Measurements from ENCODE around the gene MGLL. TPM values are rescaled to one million over a fixed set of nuclear protein-coding genes. Genes with fewer than 3 reads are reported as not detected.

Gene MGLL
- total RNA-seq, 1 donor from 2014 or later, result 0.97 TPM

GRCh38 chr3:127762787-127763105 lies 59.6 kb downstream of the MGLL start:
- Mint-ChIP-seq H3K4me1 (ENCODE audit: unreplicated experiment) (peaks cover 2% of the 10 kb centered on the region), H3K27me3 (ENCODE audit: unreplicated experiment) (peaks cover 2% of the 10 kb centered on the region), H3K4me3 (ENCODE audit: unreplicated experiment) (no peak overlapping the region), H3K27ac (ENCODE audit: unreplicated experiment) (no peak overlapping the region), H3K9me3 (ENCODE audit: unreplicated experiment) (no peaks in the 10 kb centered on the region), H3K36me3 (ENCODE audit: low read depth, unreplicated experiment) (peaks cover 3% of the 10 kb centered on the region)
- DNase-seq (ENCODE audit: low spot score), result no peak
- TF ChIP-seq CTCF (IDR thresholded peaks at IDR 0.05; ENCODE audit: unreplicated experiment), result no peak

DNA sequence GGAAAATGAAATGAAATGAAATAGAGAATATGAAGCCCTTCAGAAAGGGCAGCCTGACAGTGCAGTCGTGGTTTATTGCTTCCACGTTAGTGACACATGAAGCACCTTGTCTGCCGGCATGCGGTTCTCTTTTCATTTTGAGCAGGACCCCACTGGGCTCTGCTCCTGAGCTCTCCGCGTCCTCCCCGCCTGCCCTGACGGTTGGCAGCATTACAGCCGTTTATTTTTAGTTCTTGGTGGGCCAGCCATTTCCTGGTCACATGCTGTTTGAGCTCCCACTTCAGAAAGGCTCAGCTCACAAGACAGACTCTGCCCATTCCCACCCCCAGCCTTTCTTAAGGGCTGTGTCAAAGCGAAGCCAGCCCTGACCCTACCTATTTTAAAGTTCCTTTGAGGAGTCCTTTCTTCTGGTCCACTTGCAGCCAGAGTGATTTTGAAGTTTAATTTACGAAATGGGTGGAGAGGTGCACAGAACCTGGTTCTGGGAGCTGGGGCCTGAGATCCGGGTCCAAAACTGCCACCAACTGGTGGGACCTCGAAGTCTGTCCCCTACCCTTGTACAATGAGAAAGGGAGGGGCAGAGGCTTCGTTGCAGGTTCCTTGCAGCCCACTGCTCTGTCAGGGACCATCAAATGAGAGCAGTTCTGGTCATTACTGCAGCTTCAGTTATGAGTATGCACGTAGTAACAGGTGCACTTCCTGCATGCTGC lies 60.1 kb downstream of the MGLL start:
- H3K36me3 Mint-ChIP-seq (ENCODE audit: low read depth, unreplicated experiment), result peaks cover 3% of the 10 kb centered on the region
- no peak for TF ChIP-seq CTCF (IDR thresholded peaks at IDR 0.05; ENCODE audit: unreplicated experiment)
- H3K27ac Mint-ChIP-seq (ENCODE audit: unreplicated experiment), result no peak overlapping the region
- no peaks in the 10 kb centered on the region for H3K9me3 Mint-ChIP-seq (ENCODE audit: unreplicated experiment)
- H3K27me3 Mint-ChIP-seq (ENCODE audit: unreplicated experiment), result peaks cover 2% of the 10 kb centered on the region
- peaks cover 2% of the 10 kb centered on the region for H3K4me1 Mint-ChIP-seq (ENCODE audit: unreplicated experiment)
- no peak overlapping the region for H3K4me3 Mint-ChIP-seq (ENCODE audit: unreplicated experiment)
- no peak for DNase-seq (ENCODE audit: low spot score)

DNA sequence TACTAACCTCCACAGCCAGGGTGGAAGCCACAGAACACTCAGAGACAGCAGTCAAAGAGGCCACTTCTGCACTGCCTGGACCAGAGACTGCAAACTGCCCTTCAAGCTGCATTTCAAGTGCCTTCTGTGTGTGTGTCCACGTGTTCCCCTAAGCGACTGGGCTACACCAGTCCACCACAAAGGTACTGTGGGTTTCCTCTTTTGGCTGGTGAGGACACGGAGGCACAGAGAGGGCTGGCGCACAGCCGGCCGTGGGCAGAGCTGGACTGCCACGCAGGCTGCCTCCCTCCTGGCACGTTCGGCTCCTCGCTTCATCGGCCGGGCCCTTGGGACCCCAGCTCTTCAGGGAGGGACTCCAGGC lies 60.9 kb downstream of the MGLL start:
- peaks cover 2% of the 10 kb centered on the region for H3K27me3 Mint-ChIP-seq (ENCODE audit: unreplicated experiment)
- no peak for TF ChIP-seq CTCF (IDR thresholded peaks at IDR 0.05; ENCODE audit: unreplicated experiment)
- no peak overlapping the region for H3K27ac Mint-ChIP-seq (ENCODE audit: unreplicated experiment)
- no peak for DNase-seq (ENCODE audit: low spot score)
- no peak overlapping the region for H3K4me3 Mint-ChIP-seq (ENCODE audit: unreplicated experiment)
- H3K36me3 Mint-ChIP-seq (ENCODE audit: low read depth, unreplicated experiment), result peaks cover 3% of the 10 kb centered on the region
- no peaks in the 10 kb centered on the region for H3K9me3 Mint-ChIP-seq (ENCODE audit: unreplicated experiment)
- peaks cover 2% of the 10 kb centered on the region for H3K4me1 Mint-ChIP-seq (ENCODE audit: unreplicated experiment)

DNA sequence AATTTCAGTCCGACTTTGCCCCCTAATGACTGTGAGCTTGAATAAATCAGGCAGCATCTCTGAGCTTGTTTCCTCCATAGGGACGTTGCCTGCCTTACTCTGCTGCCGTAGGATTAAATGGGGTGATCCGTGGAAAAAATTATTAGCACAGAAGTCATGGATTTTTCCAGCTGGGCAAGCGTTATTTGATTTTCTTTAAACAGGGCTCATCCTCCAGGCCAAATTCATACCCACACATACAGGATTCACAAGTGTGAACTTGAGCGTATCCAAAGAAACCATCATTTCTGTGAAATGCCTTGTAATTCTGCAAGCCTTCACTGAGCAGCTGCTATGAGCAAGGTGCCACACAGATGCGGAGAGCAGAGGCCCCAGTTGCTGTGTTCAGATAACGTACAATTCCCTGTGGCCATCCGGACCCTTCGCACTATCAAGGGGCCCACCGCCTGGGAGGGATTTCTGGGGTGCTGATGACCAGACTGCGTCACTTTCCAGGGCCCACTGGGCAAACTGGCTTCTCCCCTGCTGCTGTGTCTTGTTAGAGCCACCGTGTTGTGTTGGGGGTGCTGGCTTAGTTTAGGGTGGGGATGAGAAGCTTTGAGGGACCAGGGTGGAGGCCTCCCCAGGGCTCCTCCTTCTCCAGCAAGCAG lies 61.4 kb downstream of the MGLL start:
- DNase-seq (ENCODE audit: low spot score), result no peak
- no peak for TF ChIP-seq CTCF (IDR thresholded peaks at IDR 0.05; ENCODE audit: unreplicated experiment)
- H3K4me3 Mint-ChIP-seq (ENCODE audit: unreplicated experiment), result no peak overlapping the region
- peaks cover 2% of the 10 kb centered on the region for H3K4me1 Mint-ChIP-seq (ENCODE audit: unreplicated experiment)
- H3K27me3 Mint-ChIP-seq (ENCODE audit: unreplicated experiment), result no peaks in the 10 kb centered on the region
- peaks cover 3% of the 10 kb centered on the region for H3K36me3 Mint-ChIP-seq (ENCODE audit: low read depth, unreplicated experiment)
- no peak overlapping the region for H3K27ac Mint-ChIP-seq (ENCODE audit: unreplicated experiment)
- no peaks in the 10 kb centered on the region for H3K9me3 Mint-ChIP-seq (ENCODE audit: unreplicated experiment)

- Mint-ChIP-seq H3K27me3 (ENCODE audit: unreplicated experiment) (no peaks in the 10 kb centered on the region), H3K27ac (ENCODE audit: unreplicated experiment) (no peak overlapping the region), H3K36me3 (ENCODE audit: low read depth, unreplicated experiment) (peaks cover 3% of the 10 kb centered on the region), H3K9me3 (ENCODE audit: unreplicated experiment) (no peaks in the 10 kb centered on the region), H3K4me3 (ENCODE audit: unreplicated experiment) (no peak overlapping the region), H3K4me1 (ENCODE audit: unreplicated experiment) (peaks cover 2% of the 10 kb centered on the region)
- DNase-seq (ENCODE audit: low spot score), result no peak
- no peak for TF ChIP-seq CTCF (IDR thresholded peaks at IDR 0.05; ENCODE audit: unreplicated experiment)
These were observed 62.0 kb downstream of the MGLL start for GRCh38 chr3:127760361-127760760.
